ENCODE data around the gene SIPA1L3.

GRCh38 chr19:37998801-37999308 is 91.8 kb downstream of the SIPA1L3 start:
- TF ChIP-seq CTCF (IDR thresholded peaks at IDR 0.05; ENCODE audit: low read length) = no peak
- no peak for TF ChIP-seq EZH2 (IDR thresholded peaks at IDR 0.05; ENCODE audit: borderline replicate concordance, low read length)

Data from OCI-LY1 (cell line).